Activated CD4-positive, alpha-beta T cell treated with anti-CD3 and anti-CD28 coated beads for 1 hour (primary cell): ENCODE results near the gene SERPING1.

Experiments
- DNase-seq: peaks from one replicate; pipeline ENCODE4 v3.0.0-alpha.2; 2020

Gene SERPING1

DNA sequence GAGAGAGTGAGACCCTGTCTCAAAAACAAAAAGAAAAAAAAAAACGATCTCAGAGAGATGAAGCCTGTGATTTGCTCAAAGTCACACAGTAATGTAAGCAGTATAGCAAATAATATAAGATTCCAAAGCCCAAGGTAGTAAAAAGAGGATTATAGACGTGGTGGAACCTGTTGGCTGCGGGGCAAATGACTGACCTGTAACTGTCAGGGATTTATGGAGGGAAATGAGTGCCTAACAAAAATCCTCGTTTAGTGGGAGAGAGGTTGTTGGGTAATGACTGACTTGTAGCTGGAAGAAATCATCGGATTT, 59.4 kb downstream of the SERPING1 start:
- no peak for DNase-seq

DNA sequence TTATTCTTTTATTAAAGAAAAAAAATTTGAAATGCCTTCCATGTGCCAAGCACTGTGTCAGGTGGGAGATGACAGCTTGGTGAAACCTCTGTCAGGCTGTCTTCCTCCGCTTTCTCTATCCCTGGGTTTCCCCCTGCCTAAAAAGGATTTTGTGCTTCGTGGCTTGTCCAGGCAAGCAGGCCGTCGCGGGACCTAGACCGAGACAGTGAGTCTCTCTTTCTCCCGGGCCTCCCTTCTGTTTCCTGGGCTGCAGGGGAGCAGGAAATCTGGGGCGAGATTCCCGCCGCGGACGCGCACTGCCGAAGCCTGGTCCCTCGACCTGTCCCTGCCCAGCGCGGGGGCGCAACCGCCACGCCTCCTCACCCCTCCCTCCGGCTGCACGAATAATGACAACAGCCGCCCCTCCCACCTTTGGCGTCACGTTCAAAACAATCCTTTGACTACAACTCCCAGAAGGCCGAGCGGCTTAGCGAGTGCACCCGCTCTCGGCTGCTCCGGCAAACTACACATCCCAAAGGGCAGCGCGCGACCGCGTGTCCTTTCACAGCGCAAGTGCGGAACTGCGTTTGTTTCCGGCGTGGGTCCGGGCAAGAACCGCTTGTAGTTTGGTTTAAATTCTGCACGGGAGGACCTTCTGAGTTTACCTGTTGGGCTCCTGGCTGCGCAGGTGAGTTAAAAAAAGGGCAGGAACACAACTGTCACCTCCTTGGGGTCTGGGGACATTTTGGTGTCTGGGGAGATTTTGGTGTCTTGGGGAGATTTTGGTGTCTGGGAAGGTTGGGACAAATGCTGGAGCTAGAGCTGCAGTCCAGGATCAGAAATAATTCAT, 59.9 kb downstream of the SERPING1 start, which contains the start of gene CLP1:
Gene CLP1, plus strand, starts transcription at position 569 of the 829 bp plus-strand sequence. CDS start 1,715 bp downstream, outside the sequence.
- peak; percentile 97 for DNase-seq

DNA sequence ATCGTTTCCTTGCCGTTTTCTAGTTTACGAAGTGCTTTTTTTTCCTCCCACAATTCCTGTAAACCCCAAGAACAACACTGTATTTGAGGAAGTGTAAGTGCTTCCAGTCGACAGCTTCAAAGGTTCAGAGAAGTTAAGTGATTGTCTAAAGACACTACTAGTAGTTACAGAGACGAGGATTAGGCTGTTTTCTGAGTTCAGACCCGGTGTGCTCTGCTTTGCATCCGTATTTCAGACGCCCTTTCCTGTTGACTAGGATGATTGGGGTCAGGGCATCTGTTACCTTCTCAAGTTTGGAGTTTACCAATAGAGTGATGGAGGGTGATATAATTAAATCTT, 60.5 kb downstream of the SERPING1 start:
- no peak for DNase-seq

DNA sequence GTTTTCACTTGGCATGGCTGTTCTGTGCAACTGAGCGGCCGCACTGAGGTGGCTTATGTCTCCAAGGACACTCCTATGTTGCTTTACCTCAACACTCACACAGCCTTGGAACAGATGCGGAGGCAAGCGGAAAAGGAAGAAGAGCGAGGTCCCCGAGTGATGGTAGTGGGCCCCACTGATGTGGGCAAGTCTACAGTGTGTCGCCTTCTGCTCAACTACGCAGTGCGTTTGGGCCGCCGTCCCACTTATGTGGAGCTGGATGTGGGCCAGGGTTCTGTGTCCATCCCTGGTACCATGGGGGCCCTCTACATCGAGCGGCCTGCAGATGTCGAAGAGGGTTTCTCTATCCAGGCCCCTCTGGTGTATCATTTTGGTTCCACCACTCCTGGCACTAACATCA, 62.2 kb downstream of the SERPING1 start:
- DNase-seq: no peak

DNA sequence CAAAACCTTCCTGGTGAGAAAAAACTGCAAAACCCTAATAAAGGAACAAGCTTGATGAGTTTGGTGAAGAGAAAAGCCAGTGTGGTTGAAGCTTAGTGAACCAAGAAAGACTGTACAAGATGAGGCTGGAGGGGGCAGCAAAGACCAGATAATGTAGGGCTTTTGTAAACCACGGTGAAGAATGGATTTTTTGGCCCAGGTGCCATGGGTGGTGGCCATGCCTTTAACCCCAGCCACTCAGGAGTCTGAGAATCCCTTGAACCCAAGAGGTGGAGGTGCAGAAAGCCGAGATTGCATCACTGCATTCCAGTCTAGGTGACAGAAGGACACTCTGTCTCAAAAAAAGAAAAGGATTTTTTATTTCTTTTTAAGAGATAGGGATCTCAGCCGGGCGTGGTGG, 65.4 kb downstream of the SERPING1 start:
- no peak for DNase-seq

DNA sequence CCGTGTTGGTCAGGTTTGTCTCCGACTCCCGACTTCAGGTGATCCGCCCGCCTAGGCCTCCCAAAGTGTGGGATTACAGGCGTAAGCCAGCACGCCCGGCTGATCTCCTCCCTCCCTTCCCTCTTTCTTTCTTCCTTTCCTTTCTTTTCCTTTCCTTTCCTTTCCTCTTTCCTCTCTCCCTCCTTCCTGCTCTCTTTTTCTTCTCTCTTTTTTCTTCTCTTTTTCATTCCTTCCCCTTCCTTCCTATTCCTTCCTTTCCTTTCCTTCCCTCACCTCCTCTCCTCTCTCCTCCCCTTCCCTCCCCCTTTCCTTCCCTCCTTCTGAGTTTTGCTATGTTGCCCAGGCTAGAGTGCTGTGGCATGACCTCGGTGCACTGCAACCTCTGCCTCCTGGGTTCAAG, 66.5 kb downstream of the SERPING1 start:
- no peak for DNase-seq
